HepG2 (cell line): ENCODE results near the gene SMIM36.

ENCODE experiments used
- CREB1 ChIP-seq, 2 experiments: fragments of 450-650 bp in 1 of 2; IDR thresholded peaks; 2 replicates each; pipeline ENCODE4 v1.6.1; 2016 to 2017; ENCODE audit warnings: control low read depth in 1 of 2, mild to moderate bottlenecking in 1 of 2, missing compliant biosample characterization in 1 of 2, missing genetic modification characterization in 1 of 2
- IRF9 ChIP-seq: sonication (generic); formaldehyde crosslinking; IDR thresholded peaks from 2 replicates; pipeline ENCODE4 v1.8.0; 2022; ENCODE audit warnings: missing genetic modification reagents, mild to moderate bottlenecking, borderline replicate concordance
- KLF9 ChIP-seq: IDR thresholded peaks from 2 replicates; pipeline ENCODE4 v1.6.1; 2016; ENCODE audit warnings: low read depth
- MED13 ChIP-seq: sonication (generic); formaldehyde crosslinking; IDR thresholded peaks from 2 replicates; pipeline ENCODE4 v1.5.0; 2020; ENCODE audit warnings: missing genetic modification reagents
- MXI1 ChIP-seq: IDR thresholded peaks from 3 replicates; pipeline ENCODE4 v1.6.1; 2012; ENCODE audit warnings: low read depth, low read length, inconsistent platforms, borderline replicate concordance
- PBX3 ChIP-seq: sonication (generic); formaldehyde crosslinking; IDR thresholded peaks from 2 replicates; pipeline ENCODE4 v1.8.1; 2023; ENCODE audit warnings: missing genetic modification reagents, inconsistent platforms, borderline replicate concordance
- ZBTB46 ChIP-seq: sonication (generic); formaldehyde crosslinking; IDR thresholded peaks from 2 replicates; pipeline ENCODE4 v1.4.0; 2020; ENCODE audit warnings: mild to moderate bottlenecking, missing genetic modification reagents, borderline replicate concordance
- ZSCAN20 ChIP-seq: sonication (generic); formaldehyde crosslinking; IDR thresholded peaks from 2 replicates; pipeline ENCODE4 v1.4.0; 2020; ENCODE audit warnings: missing genetic modification reagents, mild to moderate bottlenecking, borderline replicate concordance
- TF ChIP-seq, protein P1 (sequence below): IDR thresholded peaks from 2 replicates; pipeline ENCODE4 v1.6.1; 2016; ENCODE audit warnings: missing genetic modification reagents, missing compliant biosample characterization

- TF ChIP-seq IRF9 (CRISPR knock-in tag): no peak
- no peak for TF ChIP-seq PBX3 (CRISPR knock-in tag)
- TF ChIP-seq CREB1 (IDR thresholded peaks at IDR 0.05): no peak
- TF ChIP-seq CREB1 (CRISPR knock-in tag; IDR thresholded peaks at IDR 0.05): no peak
- TF ChIP-seq ZBTB46 (CRISPR knock-in tag): no peak
- no peak for TF ChIP-seq ZSCAN20 (CRISPR knock-in tag)
- TF ChIP-seq MED13: no peak
- TF ChIP-seq KLF9 (CRISPR knock-in tag): no peak
- no peak for TF ChIP-seq MXI1
- TF ChIP-seq, protein P1, sequence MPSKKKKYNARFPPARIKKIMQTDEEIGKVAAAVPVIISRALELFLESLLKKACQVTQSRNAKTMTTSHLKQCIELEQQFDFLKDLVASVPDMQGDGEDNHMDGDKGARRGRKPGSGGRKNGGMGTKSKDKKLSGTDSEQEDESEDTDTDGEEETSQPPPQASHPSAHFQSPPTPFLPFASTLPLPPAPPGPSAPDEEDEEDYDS (CRISPR knock-in tag): no peak
Observed at GRCh38 chr17:55530064-55530463, 18.8 kb upstream of the SMIM36 start.
